Mucosa of descending colon (tissue), 3 donors: ENCODE measurements around the gene HYPK. TPM values are rescaled to one million over a fixed set of nuclear protein-coding genes. Genes with fewer than 3 reads are reported as not detected.
"Not testable (repeated sequence)": the region's sequence is repeated elsewhere in the genome, so short reads cannot be mapped to it uniquely, and the experiment has no call there.

Experiments
- ATAC-seq: fragments of 200-7000 bp; cut with Tn5 transposase; one replicate; pipeline ENCODE4 v1.9.1; 2020; ENCODE audit warnings: mild to moderate bottlenecking, moderate library complexity
- DNase-seq, 3 donors: peaks; one replicate each; pipeline ENCODE4 v3.0.0-alpha.2; 2020
- H3K36me3 ChIP-seq: fragments of 200-600 bp; one replicate; pipeline ENCODE4 v1.8.0; 2021; ENCODE audit warnings: low read depth, mild to moderate bottlenecking
- H3K4me1 ChIP-seq: fragments of 200-600 bp; one replicate; pipeline ENCODE4 v1.8.0; 2021; ENCODE audit warnings: low read depth, mild to moderate bottlenecking
- H3K4me3 ChIP-seq: fragments of 200-600 bp; one replicate; pipeline ENCODE4 v1.8.0; 2021; ENCODE audit warnings: mild to moderate bottlenecking
- H3K9me3 ChIP-seq: fragments of 200-600 bp; one replicate; pipeline ENCODE4 v1.8.0; 2021; ENCODE audit warnings: mild to moderate bottlenecking
- CTCF ChIP-seq: fragments of 200-600 bp; IDR thresholded peaks from one replicate; pipeline ENCODE4 v1.8.0; 2022; ENCODE audit warnings: antibody characterized with exemption, mild to moderate bottlenecking
- intact Hi-C, 2 donors: fragments of 100-400 bp; cut with DNase I in 1 of 2; cut with micrococcal nuclease in 1 of 2; formaldehyde crosslinking; loops; one replicate each; pipeline versions ENCODE4 v1.11.0 to v1.11.1; 2022; cut with DNase I, micrococcal nuclease
- total RNA-seq, 3 donors: library from RNA; stranded (reverse); fragmentation: NEBNext Ultra II Directional in 2 of 3; extraction: Animal tissue kit (Norgen Biotek cat#: 25700) in 2 of 3; gene quantifications; one replicate each; pipeline versions ENCODE4 v1.2.1 to v1.2.4, GENCODE V29; 2021 to 2023
- donor health status: DM: no; HTN: no; CAD: no; lungs with moderate emphysema.
- donor health status: DM: no; HTN: no; CAD: no.
- donor health status: DM: no; HTN: yes; CAD: no.

The HYPK gene
- total RNA-seq, 3 donors from 2014 or later, result 10.4 to 15.5 (median 13.8) TPM

DNA sequence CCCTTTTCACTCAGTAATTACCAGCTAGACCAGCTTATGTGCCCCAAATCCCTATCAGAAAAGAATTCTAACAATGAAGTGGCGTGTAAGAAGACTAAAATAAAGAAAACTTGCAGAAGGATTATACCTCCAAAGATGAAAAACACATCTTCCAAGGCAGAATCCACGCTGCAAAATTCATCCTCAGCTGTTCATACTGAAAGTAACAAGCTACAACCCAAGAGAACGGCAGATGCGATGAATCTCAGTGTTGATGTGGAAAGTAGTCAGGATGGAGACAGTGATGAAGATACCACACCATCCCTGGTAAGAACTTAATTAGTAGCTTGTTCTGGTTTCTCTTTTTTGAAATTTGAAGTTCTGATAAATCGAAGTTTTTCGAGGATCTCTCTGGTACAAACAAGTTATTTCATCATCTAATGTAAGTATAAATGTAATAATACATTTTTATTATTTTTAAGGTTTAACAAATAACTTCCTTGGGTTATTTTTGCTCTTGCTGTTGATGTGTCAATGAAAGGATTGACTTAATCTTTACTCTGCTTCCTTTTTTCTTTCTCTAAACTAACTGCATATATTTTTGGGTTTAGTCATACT is 27.8 kb downstream of the HYPK start:
- Histone ChIP-seq H3K4me1 (peaks cover 20% of the 10 kb centered on the region), H3K36me3 (no peaks in the 10 kb centered on the region), H3K4me3 (no peak overlapping the region), H3K9me3 (no peaks in the 10 kb centered on the region)
- ATAC-seq (no peak), DNase-seq (no peak)
- no peak for TF ChIP-seq CTCF
- intact Hi-C loops, result no loop called here

DNA sequence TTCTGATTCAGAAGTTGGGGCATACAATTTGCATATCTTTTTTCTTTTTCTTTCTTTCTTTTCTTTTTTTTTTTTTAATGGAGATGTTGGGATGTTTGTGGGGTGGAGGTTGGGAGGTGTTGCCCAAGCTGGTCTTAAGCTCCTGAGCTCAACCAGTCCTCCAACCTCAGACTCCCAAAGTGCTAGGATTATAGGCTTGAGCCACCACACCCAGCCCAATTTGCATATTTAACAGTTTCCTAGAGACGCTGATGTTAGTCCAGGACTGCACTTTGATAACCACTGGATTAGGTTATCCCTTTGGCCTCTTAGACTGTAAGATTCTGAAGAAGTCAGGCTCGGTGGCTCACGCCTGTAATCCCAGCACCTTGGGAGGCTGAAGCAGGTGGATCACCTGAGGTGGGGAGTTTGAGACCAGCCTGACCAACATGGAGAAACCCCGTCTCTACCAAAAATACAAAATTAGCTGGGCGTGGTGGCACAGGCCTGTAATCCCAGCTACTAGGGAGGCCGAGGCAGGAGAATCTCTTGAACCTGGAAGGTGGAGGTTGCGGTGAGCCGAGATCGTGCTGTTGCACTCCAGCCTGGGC is 29.6 kb downstream of the HYPK start:
- H3K9me3 ChIP-seq, H3K4me3 ChIP-seq, H3K36me3 ChIP-seq, DNase-seq, intact Hi-C loops, H3K4me1 ChIP-seq, ATAC-seq: not testable (repeated sequence)

GRCh38 chr15:43830691-43831275 is 30.4 kb downstream of the HYPK start:
- H3K4me1 ChIP-seq, H3K36me3 ChIP-seq, intact Hi-C loops, H3K4me3 ChIP-seq, DNase-seq, ATAC-seq, H3K9me3 ChIP-seq: not testable (repeated sequence)

DNA sequence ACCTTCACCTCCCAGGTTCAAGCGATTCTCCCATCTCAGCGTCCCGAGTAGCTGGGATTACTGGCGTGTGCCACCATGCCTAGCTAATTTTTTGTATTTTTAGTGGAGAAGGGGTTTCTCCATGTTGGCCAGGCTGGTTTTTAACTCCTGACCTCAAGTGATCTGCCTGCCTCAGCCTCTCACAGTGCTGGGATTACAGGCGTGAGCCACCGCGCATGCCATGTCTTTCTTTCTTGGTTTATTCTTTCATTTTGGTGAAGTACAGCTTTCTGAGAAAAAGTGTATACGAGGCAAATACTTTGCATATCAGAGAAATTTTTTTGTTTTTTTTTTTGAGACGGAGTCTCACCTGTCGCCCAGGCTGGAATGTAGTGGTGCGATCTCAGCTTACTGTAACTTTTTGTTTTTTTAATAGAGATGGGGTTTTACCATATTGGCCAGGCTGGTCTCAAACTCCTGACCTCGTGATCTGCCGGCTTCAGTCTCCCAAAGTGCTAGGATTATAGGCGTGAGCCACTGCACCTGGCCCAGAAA is 31.2 kb downstream of the HYPK start:
- H3K4me1 ChIP-seq, H3K9me3 ChIP-seq, H3K36me3 ChIP-seq, DNase-seq, intact Hi-C loops, ATAC-seq, H3K4me3 ChIP-seq: not testable (repeated sequence)

DNA sequence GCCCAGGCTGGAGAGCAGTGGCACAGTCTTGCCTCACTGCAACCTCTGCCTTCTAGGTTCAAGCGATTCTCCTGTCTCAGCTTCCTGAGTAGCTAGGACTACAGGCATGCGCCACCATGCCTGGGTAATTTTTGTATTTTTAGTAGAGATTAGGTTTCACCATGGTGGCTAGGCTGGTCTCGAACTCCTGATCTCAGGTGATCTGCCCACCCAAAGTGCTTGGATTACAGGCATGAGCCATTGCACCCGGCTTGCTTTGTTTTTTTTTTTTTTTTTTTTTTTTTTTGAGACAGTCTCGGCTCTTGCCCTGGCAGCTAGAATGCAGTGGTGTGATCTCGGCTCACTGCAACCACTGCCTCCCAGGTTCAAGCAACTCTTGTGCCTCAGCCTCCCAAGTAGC is 32.1 kb downstream of the HYPK start:
- intact Hi-C loops, H3K4me1 ChIP-seq, DNase-seq, ATAC-seq, H3K36me3 ChIP-seq, H3K9me3 ChIP-seq, H3K4me3 ChIP-seq: not testable (repeated sequence)

DNA sequence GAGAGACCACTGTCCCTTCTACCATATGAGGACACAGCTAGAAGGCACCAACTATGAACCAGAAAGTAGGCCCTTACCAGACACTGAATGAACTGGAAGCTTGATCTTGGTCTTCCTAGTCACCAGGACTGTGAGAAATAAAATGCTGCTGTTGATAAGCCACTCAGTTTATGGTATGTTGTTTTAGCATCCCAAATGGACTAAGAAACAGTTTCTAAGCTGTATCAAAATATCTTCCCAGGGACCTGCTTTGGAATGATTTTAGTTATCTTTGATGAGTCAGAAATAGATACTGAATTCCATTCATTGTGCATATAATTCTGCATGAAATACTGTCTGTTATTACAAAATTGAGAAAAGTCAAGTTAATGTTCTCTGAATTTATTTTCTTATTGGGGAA is 45.0 kb downstream of the HYPK start:
- Histone ChIP-seq H3K4me3 (no peak overlapping the region), H3K36me3 (peaks cover 2% of the 10 kb centered on the region), H3K4me1 (no peaks in the 10 kb centered on the region), H3K9me3 (no peaks in the 10 kb centered on the region)
- TF ChIP-seq CTCF, result no peak
- ATAC-seq (no peak), DNase-seq (no peak)
- intact Hi-C loops, result no loop called here

DNA sequence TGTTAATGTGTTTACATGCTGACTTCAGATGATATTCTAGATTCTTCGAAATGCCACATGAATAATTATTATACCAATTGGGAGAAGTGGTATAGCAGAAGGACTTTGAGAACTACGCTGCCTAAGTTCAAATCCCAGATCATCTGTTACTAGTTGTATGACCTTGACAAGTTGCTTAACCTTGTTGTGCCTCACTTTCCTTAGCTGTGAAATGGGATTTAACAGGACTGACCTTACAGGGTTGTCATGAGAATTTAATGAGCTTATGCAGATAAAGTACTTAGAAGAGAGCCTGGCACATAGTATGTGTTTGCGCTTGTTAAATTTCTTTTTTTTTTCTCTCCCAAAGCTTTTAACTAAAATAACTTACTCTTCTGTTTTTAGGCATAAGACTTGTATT is 50.9 kb downstream of the HYPK start:
- Histone ChIP-seq H3K4me3 (no peak overlapping the region), H3K36me3 (no peaks in the 10 kb centered on the region), H3K9me3 (no peaks in the 10 kb centered on the region), H3K4me1 (no peaks in the 10 kb centered on the region)
- TF ChIP-seq CTCF, result no peak
- intact Hi-C loops, result no loop called here
- no peak for DNase-seq
- no peak for ATAC-seq
